Left forelimb (tissue), 1 donor: ENCODE results near the gene C3orf70.

Source experiments
- DNase-seq: peaks from one replicate; pipeline ENCODE4 v3.0.0-alpha.2; 2018; ENCODE audit warnings: low spot score

C3orf70 gene

DNA sequence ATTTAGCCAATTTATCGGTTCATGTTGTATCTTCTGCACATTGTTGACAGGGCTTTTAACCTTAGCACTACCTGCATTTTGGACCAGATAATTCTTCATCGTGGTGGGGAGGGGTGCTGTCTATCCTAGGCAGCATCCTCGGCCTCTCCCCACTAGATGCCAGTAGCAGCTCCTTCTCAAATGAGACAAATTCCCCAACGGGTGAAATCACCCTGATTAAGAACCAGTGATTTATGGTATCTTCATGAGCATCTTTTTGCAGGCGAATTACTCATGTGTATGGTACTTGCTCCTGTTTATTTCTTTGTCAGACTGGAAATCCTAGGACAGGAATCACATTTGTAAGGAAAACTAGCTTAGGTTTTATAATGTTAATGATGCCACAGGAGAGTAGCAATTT is 68.0 kb downstream of the C3orf70 start:
- no peak for DNase-seq

- DNase-seq = no peak
Measured at GRCh38 chr3:185084402-185084801, 68.5 kb downstream of the C3orf70 start.

- DNase-seq = no peak
Measured at GRCh38 chr3:185082829-185083228, 70.0 kb downstream of the C3orf70 start.

DNA sequence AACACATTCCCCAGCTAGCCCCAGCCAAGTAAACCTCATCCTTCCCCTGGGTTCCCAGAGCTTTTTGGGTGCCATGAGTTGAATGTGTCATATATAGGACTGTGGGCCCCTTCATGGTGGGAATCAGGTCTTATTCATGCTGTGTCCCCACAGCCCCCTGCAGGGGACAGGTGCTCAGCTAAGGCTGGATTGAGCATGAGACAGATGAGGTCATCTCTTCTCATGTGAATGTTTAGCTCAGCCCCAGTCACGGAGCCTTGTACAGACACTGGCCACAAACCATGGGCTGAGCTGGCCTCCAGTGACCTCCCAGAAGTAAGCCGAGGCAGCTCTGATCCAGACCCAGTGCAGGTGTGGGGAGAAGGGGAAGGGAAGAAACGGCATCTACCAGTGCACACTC is 70.7 kb downstream of the C3orf70 start:
- DNase-seq = no peak

DNA sequence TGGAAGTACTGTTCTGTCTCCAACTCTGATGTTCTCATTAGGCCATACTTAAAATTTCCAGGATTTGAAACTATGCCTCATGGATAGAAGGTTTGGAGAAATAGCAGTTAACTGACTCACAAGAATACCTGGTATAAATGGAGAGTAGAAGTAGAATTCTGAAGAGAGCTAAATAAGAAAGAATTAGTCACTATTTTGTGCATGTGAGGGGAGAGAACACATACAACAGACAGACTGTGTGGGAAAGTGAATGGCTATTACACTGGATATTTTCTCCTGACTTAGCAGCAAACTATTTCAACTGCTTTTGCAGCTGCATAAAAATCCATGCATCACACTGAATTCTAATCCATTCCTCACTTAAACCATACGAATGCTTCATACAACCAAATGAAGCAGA is 71.3 kb downstream of the C3orf70 start:
- no peak for DNase-seq

GRCh38 chr3:185079625-185080024 is 73.2 kb downstream of the C3orf70 start:
- DNase-seq = no peak

GRCh38 chr3:185076219-185076618 is 76.6 kb downstream of the C3orf70 start:
- DNase-seq = no peak

GRCh38 chr3:185075547-185075946 is 77.3 kb downstream of the C3orf70 start:
- DNase-seq = no peak

GRCh38 chr3:185071287-185071800 is 81.5 kb downstream of the C3orf70 start:
- DNase-seq = no peak

DNA sequence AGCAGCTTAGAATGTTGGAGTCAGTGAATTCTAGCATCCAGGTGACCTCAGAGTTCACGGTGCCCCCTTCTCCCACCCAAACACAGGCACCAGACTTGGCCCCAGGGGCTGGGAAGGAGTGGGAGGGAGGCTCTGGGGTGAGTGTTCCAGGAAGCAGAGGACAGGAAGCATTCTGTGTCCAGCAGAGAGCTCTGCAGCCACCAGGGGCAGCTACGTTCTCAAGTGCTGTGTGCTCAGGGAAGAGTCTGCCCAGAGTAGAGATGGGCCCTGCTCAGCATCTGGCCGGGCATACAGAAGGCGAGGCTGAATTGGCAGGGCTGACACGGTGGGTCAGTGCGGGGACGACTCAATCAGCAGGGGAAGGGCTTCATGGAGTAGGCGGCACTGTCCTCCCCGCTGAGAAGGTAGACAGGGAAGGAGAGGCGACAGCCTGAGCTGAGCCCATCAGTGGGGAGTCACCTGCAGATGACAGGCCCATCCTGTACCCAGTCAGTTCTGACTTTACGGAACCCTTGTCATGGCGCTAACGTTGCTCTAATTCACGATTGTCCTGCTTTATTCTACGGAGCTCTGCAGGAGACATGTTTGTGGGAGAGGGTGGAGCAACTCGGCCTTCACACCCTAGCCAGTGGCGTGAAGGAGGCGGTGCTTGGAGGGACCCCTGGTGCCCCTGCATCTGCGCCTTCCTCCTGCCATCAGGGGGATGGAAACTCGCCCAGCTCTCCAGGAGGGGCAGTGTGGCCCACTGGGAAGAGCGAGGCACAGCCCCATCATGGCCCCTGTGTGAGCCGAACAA is 82.2 kb downstream of the C3orf70 start:
- DNase-seq = no peak

- DNase-seq = no peak
Measured at GRCh38 chr3:185069037-185070030, 83.5 kb downstream of the C3orf70 start.

GRCh38 chr3:185067173-185067572 is 85.7 kb downstream of the C3orf70 start:
- DNase-seq = no peak

DNA sequence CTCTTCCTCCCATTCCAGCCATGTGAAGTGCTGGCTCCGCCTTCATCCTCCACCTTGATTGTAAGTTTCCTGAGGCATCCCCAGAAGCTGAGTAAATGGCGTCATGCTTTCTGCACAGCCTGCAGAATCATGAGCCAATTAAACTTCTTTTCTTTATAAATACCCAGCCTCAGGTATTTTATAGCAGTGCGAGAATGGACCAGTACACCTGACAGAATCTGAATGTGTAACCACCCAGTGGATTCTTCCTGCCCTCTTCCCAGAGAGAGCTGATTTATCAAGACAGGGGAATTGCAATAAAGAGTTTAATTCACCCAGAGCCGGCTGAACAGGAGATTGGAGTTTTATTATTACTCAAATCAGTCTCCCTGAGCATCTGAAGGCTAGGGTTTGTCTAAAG is 86.6 kb downstream of the C3orf70 start:
- no peak for DNase-seq

- no peak for DNase-seq
Measured at GRCh38 chr3:185065059-185065458, 87.8 kb downstream of the C3orf70 start.

- no peak for DNase-seq
Measured at GRCh38 chr3:185063431-185063830, 89.4 kb downstream of the C3orf70 start.

DNA sequence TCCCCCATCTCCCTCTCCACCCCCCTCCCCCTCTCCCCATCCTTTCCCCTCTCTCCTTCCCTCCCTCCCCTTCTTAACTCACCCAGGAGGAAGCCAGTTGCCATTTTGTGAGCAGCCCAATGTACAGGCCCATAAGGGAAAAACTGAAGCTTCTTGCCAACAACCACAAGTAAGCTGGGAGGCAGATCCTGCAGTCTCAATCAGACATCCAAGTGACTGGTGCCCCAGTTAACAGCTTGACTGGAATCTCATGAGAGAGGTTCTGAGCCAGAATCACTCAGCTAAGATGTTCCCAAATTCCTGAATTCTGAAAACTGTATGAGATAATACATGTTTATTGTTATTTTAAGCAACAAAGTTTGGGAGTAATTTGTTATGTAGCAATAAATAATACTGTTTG is 90.7 kb downstream of the C3orf70 start:
- no peak for DNase-seq

GRCh38 chr3:185060655-185061054 is 92.2 kb downstream of the C3orf70 start:
- no peak for DNase-seq

DNA sequence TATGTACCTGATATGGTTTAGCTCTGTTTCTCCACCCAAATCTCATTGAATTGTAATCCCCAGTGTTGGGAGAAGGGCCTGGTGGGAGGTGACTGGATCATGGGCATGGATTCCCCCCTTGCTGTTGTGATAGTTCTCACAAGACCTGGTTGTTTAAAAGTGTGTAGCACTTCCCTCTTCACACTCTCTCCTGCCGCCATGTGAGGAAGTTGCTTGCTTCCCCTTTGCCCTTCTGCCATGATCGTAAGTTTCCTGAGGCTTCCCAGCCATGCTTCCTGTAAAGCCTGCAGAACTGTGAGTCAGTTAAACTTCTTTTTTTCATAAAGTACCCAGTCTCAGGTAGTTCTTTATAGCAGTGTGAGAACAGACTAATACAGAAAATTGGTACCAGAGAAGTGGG is 93.1 kb downstream of the C3orf70 start:
- DNase-seq = no peak

- DNase-seq = no peak
Measured at GRCh38 chr3:185058796-185059195, 94.1 kb downstream of the C3orf70 start.

GRCh38 chr3:185057829-185058228 is 95.0 kb downstream of the C3orf70 start:
- DNase-seq = no peak

DNA sequence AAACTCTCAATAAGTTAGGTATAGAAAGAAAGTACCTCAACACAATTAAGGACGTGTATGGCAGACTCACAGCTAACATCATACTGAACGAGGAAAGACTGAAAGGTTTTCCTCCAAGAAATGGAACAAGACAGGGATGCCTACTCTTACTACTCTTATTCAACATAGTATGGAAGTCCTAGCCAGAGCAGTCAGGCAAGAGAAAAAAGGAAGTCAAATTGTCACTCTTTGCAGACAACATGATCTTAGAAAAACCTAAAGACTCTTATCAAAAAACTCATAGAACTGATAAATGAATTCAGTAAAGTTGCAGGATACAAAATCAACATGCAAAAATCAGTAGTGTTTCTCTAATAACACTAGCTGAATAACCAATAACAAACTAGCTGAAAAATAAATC is 96.0 kb downstream of the C3orf70 start:
- no peak for DNase-seq

DNA sequence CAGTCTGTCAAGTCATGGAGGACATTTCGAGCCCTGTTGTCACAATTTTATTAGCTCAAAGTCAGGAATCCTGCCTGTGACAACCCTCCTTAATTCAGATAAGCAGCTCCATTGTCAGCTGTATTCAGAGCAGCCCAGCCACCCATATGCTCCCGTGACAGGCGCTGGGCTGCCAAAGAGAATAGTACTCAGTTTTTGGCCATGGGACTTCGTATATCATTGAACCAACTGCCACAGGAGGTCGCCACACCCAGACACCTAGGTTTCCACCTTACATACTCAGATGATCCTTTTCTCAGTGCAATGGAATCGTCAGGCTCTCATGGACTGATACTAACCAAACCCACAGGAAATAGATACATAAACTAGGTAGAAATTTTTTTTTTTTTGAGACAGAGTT is 100.2 kb downstream of the C3orf70 start:
- DNase-seq = no peak

- no peak for DNase-seq
Measured at GRCh38 chr3:185051801-185052200, 101.1 kb downstream of the C3orf70 start.
